ENCODE data around the gene ATP5F1E.

GRCh38 chr20:59025511-59025910, 6.6 kb downstream of the ATP5F1E start:
- TF ChIP-seq, protein P1, sequence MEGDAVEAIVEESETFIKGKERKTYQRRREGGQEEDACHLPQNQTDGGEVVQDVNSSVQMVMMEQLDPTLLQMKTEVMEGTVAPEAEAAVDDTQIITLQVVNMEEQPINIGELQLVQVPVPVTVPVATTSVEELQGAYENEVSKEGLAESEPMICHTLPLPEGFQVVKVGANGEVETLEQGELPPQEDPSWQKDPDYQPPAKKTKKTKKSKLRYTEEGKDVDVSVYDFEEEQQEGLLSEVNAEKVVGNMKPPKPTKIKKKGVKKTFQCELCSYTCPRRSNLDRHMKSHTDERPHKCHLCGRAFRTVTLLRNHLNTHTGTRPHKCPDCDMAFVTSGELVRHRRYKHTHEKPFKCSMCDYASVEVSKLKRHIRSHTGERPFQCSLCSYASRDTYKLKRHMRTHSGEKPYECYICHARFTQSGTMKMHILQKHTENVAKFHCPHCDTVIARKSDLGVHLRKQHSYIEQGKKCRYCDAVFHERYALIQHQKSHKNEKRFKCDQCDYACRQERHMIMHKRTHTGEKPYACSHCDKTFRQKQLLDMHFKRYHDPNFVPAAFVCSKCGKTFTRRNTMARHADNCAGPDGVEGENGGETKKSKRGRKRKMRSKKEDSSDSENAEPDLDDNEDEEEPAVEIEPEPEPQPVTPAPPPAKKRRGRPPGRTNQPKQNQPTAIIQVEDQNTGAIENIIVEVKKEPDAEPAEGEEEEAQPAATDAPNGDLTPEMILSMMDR (IDR thresholded peaks at IDR 0.05; ENCODE audit: extremely low read depth in 1 of 2, insufficient read depth in 1 of 2, low read depth in 1 of 2, low read length in 2 of 2): no peak
- TF ChIP-seq JUN (IDR thresholded peaks at IDR 0.05; ENCODE audit: borderline replicate concordance, insufficient read depth, insufficient read length, low read depth) (no peak), POLR2A (IDR thresholded peaks at IDR 0.05; ENCODE audit: low read depth, low read length) (no peak), POLR2AphosphoS5 (IDR thresholded peaks at IDR 0.05; ENCODE audit: insufficient read depth, low read depth, low read length) (no peak), FOS (IDR thresholded peaks at IDR 0.05; ENCODE audit: borderline replicate concordance, insufficient read depth, low read length) (no peak)

Data from endothelial cell of umbilical vein (primary cell).